ENCODE data around the gene GPC4.
A peak's percentile ranks its signal among the peaks of the same experiment; 100 is the strongest.

GPC4 gene

GRCh38 chrX:133437356-133437755 is 22.1 kb upstream of the GPC4 start:
- peaks cover 46% of the 10 kb centered on the region for H3K4me1 Mint-ChIP-seq
- H3K36me3 Mint-ChIP-seq (ENCODE audit: low read depth), result no peaks in the 10 kb centered on the region
- TF ChIP-seq CTCF (IDR thresholded peaks at IDR 0.05), result no peak
- no peak overlapping the region for H3K27ac Mint-ChIP-seq
- H3K4me3 Mint-ChIP-seq, result no peak overlapping the region
- no peak for DNase-seq
- peaks cover 15% of the 10 kb centered on the region for H3K27me3 Mint-ChIP-seq (ENCODE audit: low read depth, poor library complexity)
- peaks cover 3% of the 10 kb centered on the region for H3K9me3 Mint-ChIP-seq

GRCh38 chrX:133435544-133436124 is 20.3 kb upstream of the GPC4 start:
- peaks cover 50% of the 10 kb centered on the region for H3K4me1 Mint-ChIP-seq
- H3K27me3 Mint-ChIP-seq (ENCODE audit: low read depth, poor library complexity), result peaks cover 11% of the 10 kb centered on the region
- no peak for TF ChIP-seq CTCF (IDR thresholded peaks at IDR 0.05)
- peaks cover 3% of the 10 kb centered on the region for H3K9me3 Mint-ChIP-seq
- peak overlapping the region; percentile 26 for H3K4me3 Mint-ChIP-seq
- DNase-seq, result no peak
- H3K36me3 Mint-ChIP-seq (ENCODE audit: low read depth), result no peaks in the 10 kb centered on the region
- H3K27ac Mint-ChIP-seq, result peak overlapping the region; percentile 95

GRCh38 chrX:133434197-133434820 is 19.0 kb upstream of the GPC4 start:
- Mint-ChIP-seq H3K9me3 (peaks cover 3% of the 10 kb centered on the region), H3K4me3 (no peak overlapping the region), H3K36me3 (ENCODE audit: low read depth) (no peaks in the 10 kb centered on the region), H3K4me1 (peaks cover 48% of the 10 kb centered on the region), H3K27me3 (ENCODE audit: low read depth, poor library complexity) (peaks cover 6% of the 10 kb centered on the region), H3K27ac (no peak overlapping the region)
- no peak for TF ChIP-seq CTCF (IDR thresholded peaks at IDR 0.05)
- no peak for DNase-seq

- Mint-ChIP-seq H3K9me3 (no peaks in the 10 kb centered on the region), H3K27me3 (ENCODE audit: low read depth, poor library complexity) (peaks cover 26% of the 10 kb centered on the region), H3K4me3 (no peak overlapping the region), H3K4me1 (peaks cover 31% of the 10 kb centered on the region), H3K36me3 (ENCODE audit: low read depth) (no peaks in the 10 kb centered on the region), H3K27ac (no peak overlapping the region)
- no peak for DNase-seq
- TF ChIP-seq CTCF (IDR thresholded peaks at IDR 0.05), result no peak
Measured at GRCh38 chrX:133419911-133420310, 4.6 kb upstream of the GPC4 start.

- Mint-ChIP-seq H3K27me3 (ENCODE audit: low read depth, poor library complexity) (peaks cover 34% of the 10 kb centered on the region), H3K27ac (no peak overlapping the region), H3K4me1 (peaks cover 31% of the 10 kb centered on the region), H3K4me3 (no peak overlapping the region), H3K36me3 (ENCODE audit: low read depth) (no peaks in the 10 kb centered on the region), H3K9me3 (no peaks in the 10 kb centered on the region)
- no peak for DNase-seq
- TF ChIP-seq CTCF (IDR thresholded peaks at IDR 0.05), result no peak
Measured at GRCh38 chrX:133418588-133418987, 3.3 kb upstream of the GPC4 start.

- H3K36me3 Mint-ChIP-seq (ENCODE audit: low read depth), result no peaks in the 10 kb centered on the region
- H3K4me1 Mint-ChIP-seq, result peaks cover 41% of the 10 kb centered on the region
- peak overlapping the region; percentile 63 for H3K4me3 Mint-ChIP-seq
- DNase-seq, result no peak
- peaks cover 44% of the 10 kb centered on the region for H3K27me3 Mint-ChIP-seq (ENCODE audit: low read depth, poor library complexity)
- H3K9me3 Mint-ChIP-seq, result no peaks in the 10 kb centered on the region
- no peak for TF ChIP-seq CTCF (IDR thresholded peaks at IDR 0.05)
- no peak overlapping the region for H3K27ac Mint-ChIP-seq
Measured at GRCh38 chrX:133417364-133417763, 2.1 kb upstream of the GPC4 start.
